Measurements from ENCODE around the gene ANP32A. TPM values are rescaled to one million over a fixed set of nuclear protein-coding genes. Genes with fewer than 3 reads are reported as not detected.
A peak's percentile ranks its signal among the peaks of the same experiment; 100 is the strongest.

The ANP32A gene
- polyA plus RNA-seq, 10 donors = 155 to 212 (median 171) TPM

GRCh38 chr15:68801572-68802148 lies 19.0 kb downstream of the ANP32A start:
- DNase-seq = no peak

- no peak for DNase-seq
Observed at GRCh38 chr15:68800875-68801274, 19.8 kb downstream of the ANP32A start.

DNA sequence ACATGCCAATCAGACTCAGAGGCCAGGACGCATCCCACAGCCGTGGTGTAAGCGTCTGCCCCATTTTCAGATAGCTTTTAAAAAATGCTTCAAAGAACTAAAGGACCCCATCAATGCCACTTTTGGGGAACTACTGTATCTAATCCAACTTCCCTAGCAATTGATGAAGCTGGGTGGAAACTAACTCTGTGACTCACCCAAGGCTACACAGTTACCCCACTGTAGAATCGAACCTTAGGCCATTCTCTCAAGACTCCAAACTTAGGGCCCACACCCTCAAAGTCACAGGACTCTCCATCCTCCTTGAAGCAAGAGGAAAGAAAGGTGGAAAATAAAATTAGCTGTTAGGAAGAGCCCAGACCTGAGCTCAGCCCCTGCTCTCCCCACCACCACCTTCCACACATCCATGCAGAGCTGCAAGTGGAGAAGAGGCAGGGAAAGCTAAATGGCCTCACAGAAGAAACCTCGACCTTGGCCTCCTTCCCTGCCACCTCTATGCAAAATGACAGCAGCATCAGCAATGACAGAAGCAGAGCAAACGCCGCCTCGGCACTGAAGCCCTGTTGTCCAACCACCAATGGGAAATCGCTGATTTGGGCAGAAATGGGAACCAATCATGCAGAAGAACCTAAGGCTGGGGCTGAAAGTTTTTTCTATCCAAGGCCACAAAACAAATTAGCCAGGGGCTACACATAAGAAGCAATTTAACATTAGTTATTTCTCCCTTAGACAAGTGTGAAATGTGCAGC lies 22.2 kb downstream of the ANP32A start:
- no peak for DNase-seq

GRCh38 chr15:68797599-68798345 lies 22.9 kb downstream of the ANP32A start:
- DNase-seq = peak in 1 of 3 donors; percentile 70

DNA sequence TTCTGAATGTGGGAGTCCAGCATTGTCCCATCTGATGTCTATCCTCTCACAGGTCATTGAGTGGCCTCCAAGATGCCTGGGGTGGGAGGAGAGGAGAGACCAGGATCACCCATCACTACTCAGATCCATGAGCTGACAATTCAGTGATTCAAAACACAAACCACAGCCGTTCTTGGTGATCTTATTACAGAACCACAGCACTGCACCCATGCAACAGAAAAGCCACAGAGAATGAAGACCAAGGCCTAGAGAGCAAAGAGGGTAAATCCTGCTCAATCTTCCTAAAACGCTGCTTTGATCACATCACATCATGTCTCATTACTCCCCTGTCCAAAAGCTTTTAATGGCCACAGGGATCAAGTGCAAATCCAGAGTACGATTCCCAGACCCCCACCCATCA lies 23.5 kb downstream of the ANP32A start:
- DNase-seq = no peak

- DNase-seq = no peak
Observed at GRCh38 chr15:68796576-68796975, 24.1 kb downstream of the ANP32A start.

GRCh38 chr15:68795298-68795848 lies 25.3 kb downstream of the ANP32A start:
- DNase-seq = peak; percentile 82 to 92 (median 85)

GRCh38 chr15:68794863-68795262 lies 25.8 kb downstream of the ANP32A start:
- no peak for DNase-seq

GRCh38 chr15:68794307-68794706 lies 26.4 kb downstream of the ANP32A start:
- DNase-seq = no peak

- DNase-seq = no peak
Observed at GRCh38 chr15:68793776-68794175, 26.9 kb downstream of the ANP32A start.

GRCh38 chr15:68792901-68793766 lies 27.6 kb downstream of the ANP32A start:
- no peak for DNase-seq

- DNase-seq = no peak
Observed at GRCh38 chr15:68791431-68792283, 29.0 kb downstream of the ANP32A start.

DNA sequence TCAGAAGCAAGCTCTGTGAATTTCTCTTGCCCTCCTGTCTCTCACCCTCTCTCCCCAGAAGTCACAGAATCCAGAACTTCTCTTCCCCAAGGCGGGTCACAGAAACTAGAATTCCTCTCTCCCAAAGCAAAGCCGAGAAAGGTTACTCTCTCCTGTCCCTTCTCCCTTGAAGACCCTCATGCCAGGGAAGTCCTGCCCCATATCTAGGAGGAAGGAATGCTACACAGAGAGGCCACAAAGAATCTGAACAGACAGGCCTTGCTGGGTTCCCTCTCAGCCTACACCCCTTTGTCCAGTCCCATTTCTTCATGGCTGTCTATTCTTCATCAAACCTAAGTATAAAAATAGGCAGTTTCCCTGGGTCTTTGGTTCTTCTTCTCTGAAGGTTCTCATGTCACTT lies 29.8 kb downstream of the ANP32A start:
- no peak for DNase-seq

GRCh38 chr15:68790242-68790575 lies 30.5 kb downstream of the ANP32A start:
- no peak for DNase-seq

DNA sequence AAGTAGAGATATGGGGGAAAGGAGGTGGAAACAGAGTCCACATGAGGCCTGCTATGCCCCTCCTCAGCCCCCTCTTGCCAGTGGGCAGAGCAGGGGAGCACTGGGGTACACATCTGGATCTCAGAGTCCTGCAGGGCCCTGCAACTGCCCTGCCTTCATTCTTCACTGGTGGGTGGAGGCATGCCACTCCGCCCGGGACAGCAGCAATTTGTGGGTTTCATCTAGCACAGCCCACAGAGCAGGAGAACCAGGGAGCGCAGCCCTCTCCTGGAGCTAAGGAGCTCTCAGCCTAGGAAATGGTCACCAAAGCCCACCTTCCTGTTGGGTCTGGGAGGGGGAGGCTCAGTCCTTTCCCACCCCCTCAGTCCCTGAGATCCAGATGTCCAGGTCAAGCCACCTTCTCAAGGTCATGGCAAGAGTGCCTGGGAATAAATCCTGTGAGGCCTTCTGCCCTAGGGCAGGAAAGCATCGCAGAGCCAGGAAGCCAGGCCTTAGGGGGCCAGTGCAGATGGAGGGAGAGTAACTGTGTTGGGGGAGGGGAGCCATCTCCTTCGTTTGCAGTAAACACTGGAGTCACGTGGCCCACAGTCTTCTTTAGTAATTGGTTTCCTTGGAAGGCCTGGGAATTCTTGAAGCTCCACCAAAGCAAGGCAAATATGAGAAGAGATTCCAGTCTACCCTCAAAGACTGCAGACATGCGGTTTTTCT lies 31.0 kb downstream of the ANP32A start:
- DNase-seq = peak in 2 of 3 donors; percentile 52 to 59

DNA sequence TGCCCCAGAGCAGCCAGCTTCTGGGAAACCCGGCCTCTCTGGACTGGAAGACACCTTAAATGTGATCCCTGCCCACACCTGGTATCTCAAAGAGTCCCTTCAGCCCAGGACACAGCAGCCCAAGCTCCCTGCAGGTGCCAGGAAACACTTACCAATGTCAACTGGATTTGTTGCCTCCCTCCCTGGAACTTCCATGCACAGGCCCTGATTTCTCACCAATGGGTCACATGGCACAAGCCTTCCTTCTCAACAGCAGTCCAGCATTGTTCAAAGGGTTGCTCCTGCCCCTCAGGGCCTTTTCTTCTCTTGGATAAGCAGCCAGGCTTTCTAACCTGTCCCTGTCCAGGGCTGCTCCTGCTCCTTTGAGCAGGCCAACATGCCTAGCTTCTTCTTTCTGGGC lies 31.6 kb downstream of the ANP32A start:
- no peak for DNase-seq

- no peak for DNase-seq
Observed at GRCh38 chr15:68788264-68788624, 32.5 kb downstream of the ANP32A start.

- no peak for DNase-seq
Observed at GRCh38 chr15:68787609-68788263, 33.0 kb downstream of the ANP32A start.

GRCh38 chr15:68786753-68787152 lies 33.9 kb downstream of the ANP32A start:
- no peak for DNase-seq

DNA sequence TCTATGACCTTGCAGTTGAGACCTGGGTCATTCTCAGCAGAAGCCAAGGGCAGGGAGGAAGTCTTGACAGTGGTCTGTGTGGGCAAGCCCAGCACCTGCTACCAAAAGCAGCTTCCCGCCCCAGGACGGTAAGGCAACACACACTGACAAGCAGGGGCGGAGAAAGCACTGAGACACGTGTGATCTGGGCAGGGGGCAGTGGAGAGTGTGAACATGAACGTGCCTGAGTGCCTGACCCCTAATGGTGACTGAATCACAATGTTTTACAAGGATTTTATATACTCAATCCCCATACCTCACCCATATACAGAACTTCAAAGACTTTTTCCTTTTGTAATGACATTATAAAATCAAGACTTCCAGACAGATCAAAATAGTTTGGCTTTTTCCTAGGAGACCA lies 35.2 kb downstream of the ANP32A start:
- no peak for DNase-seq

Measured in muscle of back (tissue), 11 donors.